Activated CD8-positive, alpha-beta T cell treated with anti-CD3 and anti-CD28 coated beads for 36 hours (primary cell): ENCODE data around the gene GSTA2. TPM values are rescaled to one million over a fixed set of nuclear protein-coding genes. Genes with fewer than 3 reads are reported as not detected.

Source experiments
- ATAC-seq: fragments of 200-7000 bp; cut with Tn5 transposase; one replicate; pipeline ENCODE4 v1.10.0; 2021; ENCODE audit warnings: mild to moderate bottlenecking, moderate library complexity
- CTCF ChIA-PET: fragments of 350-600 bp; sonication (Branson Sonifier 250); formaldehyde crosslinking; loops from one replicate; lab custom pipeline; 2021; ENCODE audit warnings: antibody characterized with exemption; lab: Charles Lee
- POLR2A ChIA-PET: fragments of 350-600 bp; sonication (Branson Sonifier 250); formaldehyde crosslinking; loops from one replicate; lab custom pipeline; 2021; ENCODE audit warnings: antibody characterized with exemption; lab: Charles Lee
- DNase-seq: peaks from one replicate; pipeline ENCODE4 v3.0.0-alpha.2; 2020
- H3K27ac Mint-ChIP-seq: one replicate; pipeline ENCODE4 v1.8.0; 2021; ENCODE audit warnings: mild to moderate bottlenecking, mixed read lengths
- H3K27me3 Mint-ChIP-seq: one replicate; pipeline ENCODE4 v1.8.0; 2021; ENCODE audit warnings: mixed read lengths
- H3K36me3 Mint-ChIP-seq: one replicate; pipeline ENCODE4 v1.8.0; 2021; ENCODE audit warnings: low read depth, mixed read lengths
- H3K4me1 Mint-ChIP-seq: one replicate; pipeline ENCODE4 v1.8.0; 2021; ENCODE audit warnings: low read depth, mixed read lengths
- H3K4me3 Mint-ChIP-seq: one replicate; pipeline ENCODE4 v1.8.0; 2021; ENCODE audit warnings: mild to moderate bottlenecking, moderate library complexity, mixed read lengths
- H3K9me3 Mint-ChIP-seq: one replicate; pipeline ENCODE4 v1.8.0; 2021; ENCODE audit warnings: mixed read lengths
- intact Hi-C: fragments of 100-400 bp; cut with micrococcal nuclease; formaldehyde crosslinking; loops from one replicate; pipeline ENCODE4 v1.10.0; 2022
- total RNA-seq, 2 experiments: library from RNA; stranded (reverse); gene quantifications; one replicate each; pipeline ENCODE4 v1.2.3, GENCODE V29; 2021
- TF ChIP-seq, protein P1 (sequence below): fragments of 200-600 bp; IDR thresholded peaks from one replicate; pipeline ENCODE4 v1.8.0; 2022; ENCODE audit warnings: antibody characterized with exemption, mild to moderate bottlenecking

GSTA2 gene
- total RNA-seq, 2 experiments from 2014 or later = not detected

DNA sequence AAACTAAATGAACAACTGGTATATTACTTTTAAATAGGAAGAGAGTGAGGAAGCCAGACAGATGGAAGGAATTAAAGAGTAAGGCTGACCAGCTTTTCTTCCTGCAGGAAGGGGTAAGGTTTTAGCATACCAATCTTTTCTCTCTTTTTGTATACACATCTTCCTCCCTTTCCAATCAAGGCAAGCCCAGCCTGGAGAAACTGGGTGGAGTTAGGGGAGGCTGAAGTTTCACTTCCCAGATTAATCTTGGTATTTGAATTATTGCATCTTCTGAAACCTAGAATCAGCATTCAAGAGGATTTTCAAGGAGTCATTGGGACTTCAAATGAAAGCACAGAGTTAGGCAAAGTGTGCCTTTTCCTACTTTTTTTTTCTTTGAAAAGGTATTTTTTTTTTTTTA lies 59.2 kb downstream of the GSTA2 start:
- peaks cover 8% of the 10 kb centered on the region for H3K27me3 Mint-ChIP-seq
- intact Hi-C loops = no loop called here
- H3K36me3 Mint-ChIP-seq = no peaks in the 10 kb centered on the region
- no peak for DNase-seq
- no peak for ATAC-seq
- H3K4me3 Mint-ChIP-seq = no peak overlapping the region
- no peaks in the 10 kb centered on the region for H3K4me1 Mint-ChIP-seq
- POLR2A ChIA-PET = no interaction called here
- H3K9me3 Mint-ChIP-seq = peaks cover 1% of the 10 kb centered on the region
- TF ChIP-seq, protein P1, sequence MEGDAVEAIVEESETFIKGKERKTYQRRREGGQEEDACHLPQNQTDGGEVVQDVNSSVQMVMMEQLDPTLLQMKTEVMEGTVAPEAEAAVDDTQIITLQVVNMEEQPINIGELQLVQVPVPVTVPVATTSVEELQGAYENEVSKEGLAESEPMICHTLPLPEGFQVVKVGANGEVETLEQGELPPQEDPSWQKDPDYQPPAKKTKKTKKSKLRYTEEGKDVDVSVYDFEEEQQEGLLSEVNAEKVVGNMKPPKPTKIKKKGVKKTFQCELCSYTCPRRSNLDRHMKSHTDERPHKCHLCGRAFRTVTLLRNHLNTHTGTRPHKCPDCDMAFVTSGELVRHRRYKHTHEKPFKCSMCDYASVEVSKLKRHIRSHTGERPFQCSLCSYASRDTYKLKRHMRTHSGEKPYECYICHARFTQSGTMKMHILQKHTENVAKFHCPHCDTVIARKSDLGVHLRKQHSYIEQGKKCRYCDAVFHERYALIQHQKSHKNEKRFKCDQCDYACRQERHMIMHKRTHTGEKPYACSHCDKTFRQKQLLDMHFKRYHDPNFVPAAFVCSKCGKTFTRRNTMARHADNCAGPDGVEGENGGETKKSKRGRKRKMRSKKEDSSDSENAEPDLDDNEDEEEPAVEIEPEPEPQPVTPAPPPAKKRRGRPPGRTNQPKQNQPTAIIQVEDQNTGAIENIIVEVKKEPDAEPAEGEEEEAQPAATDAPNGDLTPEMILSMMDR = no peak
- CTCF ChIA-PET = no interaction called here
- no peak overlapping the region for H3K27ac Mint-ChIP-seq

Other genes with a start within 250 kb of the GSTA2 start
- 1 to 10 TPM in 1 of 2 experiments, under 1 TPM in 1; 0.94 to 1.0 TPM for gene TRAM2, start 186.4 kb downstream of the GSTA2 start, total RNA-seq
- gene TMEM14A, start 92.4 kb downstream of the GSTA2 start, total RNA-seq = 10 to 100 TPM; 13.4 to 15.1 TPM
- gene GSTA1, start 40.3 kb upstream of the GSTA2 start, total RNA-seq = not detected
- not detected for gene GSTA5, start 77.3 kb upstream of the GSTA2 start, total RNA-seq
- not detected for gene GSTA3, start 146.2 kb upstream of the GSTA2 start, total RNA-seq
- 10 to 100 TPM; 13.1 to 14.1 TPM for gene GSTA4, start 231.8 kb upstream of the GSTA2 start, total RNA-seq